Adrenal gland (tissue), 12 donors: ENCODE measurements around the gene RALGPS1. TPM values are rescaled to one million over a fixed set of nuclear protein-coding genes. Genes with fewer than 3 reads are reported as not detected.
A peak's percentile ranks its signal among the peaks of the same experiment; 100 is the strongest.
"Not testable (repeated sequence)": the region's sequence is repeated elsewhere in the genome, so short reads cannot be mapped to it uniquely, and the experiment has no call there.

Source experiments
- DNase-seq, 7 donors: peaks; one replicate each; pipeline ENCODE4 v3.0.0-alpha.2; 2019 to 2020
- H3K27ac ChIP-seq, 5 donors: fragments of 200-600 bp; sonication (generic) in 4 of 5; 1 replicate in 3 of 5; 2 replicates in 2 of 5; pipeline versions ENCODE4 v1.5.1 to v1.8.0; 2016 to 2020; ENCODE audit warnings: mild to moderate bottlenecking in 1 of 5
- H3K27me3 ChIP-seq: fragments of 200-600 bp; 2 replicates; pipeline ENCODE4 v1.8.0; 2021
- H3K36me3 ChIP-seq, 2 donors: fragments of 200-600 bp; replicated peaks in 1 of 2; 1 replicate in 1 of 2; 2 replicates in 1 of 2; pipeline versions ENCODE4 v1.5.1 to v1.8.0; 2018 to 2022
- H3K4me1 ChIP-seq, 2 donors: fragments of 200-600 bp; replicated peaks in 1 of 2; 1 replicate in 1 of 2; 2 replicates in 1 of 2; pipeline versions ENCODE4 v1.5.1 to v1.8.0; 2018 to 2021
- H3K4me3 ChIP-seq, 4 donors: fragments of 200-600 bp; sonication (generic) in 3 of 4; one replicate each; pipeline ENCODE4 v1.5.1; 2016 to 2018
- H3K9me3 ChIP-seq, 3 donors: fragments of 200-600 bp; sonication (generic) in 1 of 3; replicated peaks in 1 of 3; 1 replicate in 2 of 3; 2 replicates in 1 of 3; pipeline versions ENCODE4 v1.5.1 to v1.8.0; 2016 to 2021
- CTCF ChIP-seq, 6 experiments: fragments of 450-650 bp in 4 of 6; fragments of 200-600 bp in 2 of 6; sonication (generic) in 1 of 6; IDR thresholded peaks; 1 replicate in 5 of 6; 2 replicates in 1 of 6; pipeline versions ENCODE4 v1.5.1 to v1.8.0; 2016 to 2021; ENCODE audit warnings: antibody characterized with exemption in 6 of 6, mild to moderate bottlenecking in 2 of 6, moderate library complexity in 1 of 6
- POLR2A ChIP-seq, 2 donors: fragments of 450-650 bp; IDR thresholded peaks; one replicate each; pipeline ENCODE4 v1.6.1; 2017; ENCODE audit warnings: antibody characterized with exemption in 2 of 2, mild to moderate bottlenecking in 2 of 2, moderate library complexity in 1 of 2
- WGBS, 4 donors: extraction: QIAGEN DNeasy Blood & Tissue Kit in 2 of 4; methylation state at CpG; one replicate each; pipeline versions ENCODE4 v1.1.5 to v1.1.7; 2013 to 2017; 5-methylcytosine and 5-hydroxymethylcytosine counted together
- intact Hi-C, 2 donors: fragments of 100-400 bp; cut with DNase I; formaldehyde crosslinking; loops; one replicate each; pipeline versions ENCODE4 v1.14.1 to v1.15.0; 2022 to 2023
- polyA plus RNA-seq, 3 donors: library from polyadenylated mRNA; stranded (reverse); fragments of 200-250 nt in 2 of 3; fragments of 350-450 nt in 1 of 3; fragmentation: Illumina TruSeq in 1 of 3; extraction: RNeasy Lipid Tissue Mini Kit (QIAGEN cat#74804) in 1 of 3; gene quantifications; one replicate each; pipeline ENCODE4 v1.2.3, GENCODE V29; 2013 to 2014
- total RNA-seq, 9 donors: library from RNA; depleted of rRNA in 4 of 9; stranded (reverse); fragments of >200 nt in 4 of 9; fragments of 120-200 nt in 1 of 9; fragmentation: NEBNext Ultra II Directional in 1 of 9; extraction: Animal tissue kit (Norgen Biotek cat#: 25700) in 1 of 9; gene quantifications; one replicate each; pipeline versions ENCODE4 v1.1.0 to v1.2.4, GENCODE V29; 2013 to 2023
- donor health status: healthy with polysubstance abuse.
- donor health status: Bipolar disorder and iron deficiency.
- donor health status: DM: yes; HTN: yes; CAD: no.
- donor health status: DM: no; HTN: no; CAD: no.
- donor health status: DM: no; HTN: no; CAD: no.
- donor health status: DM: yes; HTN: yes; CAD: no.

The RALGPS1 gene
- total and polyA plus RNA-seq, 12 donors, result 2.8 to 9.9 (median 5.1) TPM

GRCh38 chr9:127143920-127144465, 229.4 kb downstream of the RALGPS1 start:
- Histone ChIP-seq H3K4me3 (no peak overlapping the region), H3K9me3 (no peaks in the 10 kb centered on the region), H3K4me1 (no peaks in the 10 kb centered on the region), H3K27ac (peak overlapping the region in 1 of 5 donors; percentile 3), H3K27me3 (no peaks in the 10 kb centered on the region), H3K36me3 (no peaks in the 10 kb centered on the region)
- TF ChIP-seq CTCF (IDR thresholded peaks at IDR 0.05), result no peak
- TF ChIP-seq POLR2A (IDR thresholded peaks at IDR 0.05), result no peak
- intact Hi-C loops, result no loop called here
- WGBS, 4 donors, result 94 to 97% (median 96%) methylated on average over 7 to 8 of the region's 8 CpGs
- peak in 3 of 7 donors; percentile 1 to 27 (median 5) for DNase-seq

- intact Hi-C loops, result no loop called here
- Histone ChIP-seq H3K9me3 (no peaks in the 10 kb centered on the region), H3K27ac (peak overlapping the region in 1 of 5 donors; percentile 47), H3K4me3 (no peak overlapping the region), H3K4me1 (no peaks in the 10 kb centered on the region), H3K36me3 (no peaks in the 10 kb centered on the region), H3K27me3 (no peaks in the 10 kb centered on the region)
- peak in 4 of 7 donors; percentile 7 to 63 (median 22) for DNase-seq
- 84 to 90% (median 88%) methylated on average over 6 to 8 of the region's 8 CpGs for WGBS, 4 donors
- TF ChIP-seq POLR2A (IDR thresholded peaks at IDR 0.05) (no peak), CTCF (IDR thresholded peaks at IDR 0.05) (no peak)
These were observed 230.3 kb downstream of the RALGPS1 start for GRCh38 chr9:127144670-127145445.

GRCh38 chr9:127146841-127147240, 232.3 kb downstream of the RALGPS1 start:
- DNase-seq, H3K36me3 ChIP-seq, H3K4me1 ChIP-seq, H3K4me3 ChIP-seq, intact Hi-C loops, H3K27me3 ChIP-seq, H3K9me3 ChIP-seq, H3K27ac ChIP-seq: not testable (repeated sequence)

GRCh38 chr9:127147251-127147650, 232.7 kb downstream of the RALGPS1 start:
- intact Hi-C loops, result no loop called here
- no peak overlapping the region for H3K4me3 ChIP-seq
- H3K4me1 ChIP-seq, result no peaks in the 10 kb centered on the region
- no peaks in the 10 kb centered on the region for H3K36me3 ChIP-seq
- no peaks in the 10 kb centered on the region for H3K9me3 ChIP-seq
- H3K27ac ChIP-seq, result no peak overlapping the region
- no peaks in the 10 kb centered on the region for H3K27me3 ChIP-seq
- no peak for TF ChIP-seq CTCF (IDR thresholded peaks at IDR 0.05)
- no peak for TF ChIP-seq POLR2A (IDR thresholded peaks at IDR 0.05)
- WGBS, 4 donors, result 64 to 66% (median 65%) methylated on average over 2 of the region's 2 CpGs
- DNase-seq, result peak in 1 of 7 donors; percentile 19
